NOMO-1 treated with dmso at 0.1 percent for 144 hours (cell line): ENCODE results near the gene MKNK2.
"Not testable (repeated sequence)": the region's sequence is repeated elsewhere in the genome, so short reads cannot be mapped to it uniquely, and the experiment has no call there.

Experiments used
- DNase-seq: peaks from one replicate; lab custom pipeline; 2025; ENCODE audit not compliant: unreplicated experiment; lab: John Stamatoyannopoulos, UW

The MKNK2 gene

GRCh38 chr19:1997353-1998233 lies 53.5 kb downstream of the MKNK2 start:
- no peak for DNase-seq

GRCh38 chr19:1992759-1993260 lies 58.2 kb downstream of the MKNK2 start:
- DNase-seq, result no peak

GRCh38 chr19:1991018-1991913 lies 59.8 kb downstream of the MKNK2 start:
- no peak for DNase-seq

GRCh38 chr19:1990230-1991017 lies 60.6 kb downstream of the MKNK2 start:
- no peak for DNase-seq

GRCh38 chr19:1989513-1990229 lies 61.4 kb downstream of the MKNK2 start:
- DNase-seq, result no peak

- not testable (repeated sequence) for DNase-seq
Measured at GRCh38 chr19:1988464-1988863, 62.6 kb downstream of the MKNK2 start.
